Naive thymus-derived CD4-positive, alpha-beta T cell (primary cell): ENCODE results near the gene GRK5. TPM values are rescaled to one million over a fixed set of nuclear protein-coding genes. Genes with fewer than 3 reads are reported as not detected.

ENCODE experiments used
- microRNA-seq: library from miRNA; unstranded; fragments of <30 nt; microRNA quantifications from one replicate; pipeline ENCODE4 v1.2.0, GENCODE V29; 2022; ENCODE audit warnings: borderline microRNAs expressed
- polyA plus RNA-seq, 2 donors: library from polyadenylated mRNA; unstranded; fragments of 300-500 nt; fragmentation: Illumina TruSeq; gene quantifications; one replicate each; pipeline ENCODE4 v1.2.3, GENCODE V29; 2021
- total RNA-seq, 6 experiments: library from RNA in 5 of 6; stranded (reverse) in 5 of 6; gene quantifications; 1 replicate in 5 of 6; 2 replicates in 1 of 6; pipeline ENCODE4 v1.2.3 and lab custom pipeline; 2021 to 2026

Gene GRK5
- total and polyA plus RNA-seq, 7 experiments from 2014 or later: 16.4 to 45.2 (median 30.3) TPM

Small RNAs within 50 kb of the gene (microRNA-seq; reads per million reads assigned to microRNA genes)
- not detected for gene MIR4681

Other genes starting within 250 kb of the GRK5 start
- under 1 TPM in 4 of 5 experiments, not detected in 1; 0.10 to 0.45 (median 0.22) TPM for gene NANOS1, start 177.9 kb upstream of the GRK5 start, total RNA-seq
- not detected for gene NANOS1, start 177.9 kb upstream of the GRK5 start, polyA plus RNA-seq
- gene EIF3A, start 126.8 kb upstream of the GRK5 start, total RNA-seq: 100 to 1,000 TPM in 2 of 5 experiments, 10 to 100 TPM in 3; 87.8 to 137 (median 96.0) TPM
- gene EIF3A, start 126.8 kb upstream of the GRK5 start, polyA plus RNA-seq: 10 to 100 TPM; 40.5 to 60.8 TPM
- gene DENND10, start 103.5 kb upstream of the GRK5 start, total RNA-seq: 10 to 100 TPM; 22.1 to 41.7 (median 28.8) TPM
- 10 to 100 TPM; 26.3 to 29.1 TPM for gene DENND10, start 103.5 kb upstream of the GRK5 start, polyA plus RNA-seq
- gene SFXN4, start 41.9 kb upstream of the GRK5 start, total RNA-seq: 10 to 100 TPM; 11.8 to 28.1 (median 23.1) TPM
- 10 to 100 TPM; 19.1 to 27.1 TPM for gene SFXN4, start 41.9 kb upstream of the GRK5 start, polyA plus RNA-seq
- 100 to 1,000 TPM in 1 of 5 experiments, 10 to 100 TPM in 4; 11.7 to 120 (median 35.4) TPM for gene PRDX3, start 28.8 kb upstream of the GRK5 start, total RNA-seq
- 10 to 100 TPM; 70.7 to 87.5 TPM for gene PRDX3, start 28.8 kb upstream of the GRK5 start, polyA plus RNA-seq